ENCODE results near the gene PGBD2. TPM values are rescaled to one million over a fixed set of nuclear protein-coding genes. Genes with fewer than 3 reads are reported as not detected.

The PGBD2 gene
- total and polyA plus RNA-seq, 9 of the 15 experiments (the other 6 are each of a cell fraction or from before 2014, with no cell fraction given) = 11.9 to 21.8 (median 14.7) TPM

DNA sequence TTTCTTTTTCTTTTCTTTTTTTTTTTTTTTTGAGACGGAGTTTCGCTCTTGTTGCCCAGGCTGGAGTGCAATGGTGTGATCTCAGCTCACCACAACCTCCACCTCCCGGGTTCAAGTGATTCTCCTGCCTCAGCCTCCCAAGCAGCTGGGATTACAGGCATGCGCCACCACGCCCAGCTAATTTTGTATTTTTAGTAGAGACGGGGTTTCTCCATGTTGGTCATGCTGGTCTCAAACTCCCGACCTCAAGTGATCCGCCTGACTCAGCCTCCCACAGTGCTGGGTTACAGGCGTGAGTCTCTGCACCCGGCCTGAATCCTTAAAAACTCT lies 16.2 kb upstream of the PGBD2 start (continued):
- peak; percentile 24; the same call in 1 of the 2 replicates for TF ChIP-seq MGA (IDR thresholded peaks at IDR 0.05)
- 0 out of 2 replicates have a peak, but pooled peaks have one; percentile 18 for TF ChIP-seq ZNF197 (CRISPR knock-in tag; IDR thresholded peaks at IDR 0.05; ENCODE audit: low read depth)
- TF ChIP-seq ZNF316 (IDR thresholded peaks at IDR 0.05) = 0 out of 2 replicates have a peak, but pooled peaks have one; percentile 1
- TF ChIP-seq ZNF449 (CRISPR knock-in tag; IDR thresholded peaks at IDR 0.05) = peak; percentile 51; the same call in 1 of the 2 replicates
- 0 out of 2 replicates have a peak, but pooled peaks have one; percentile 18 for TF ChIP-seq CHAMP1 (IDR thresholded peaks at IDR 0.05)
- TF ChIP-seq RBFOX2 (IDR thresholded peaks at IDR 0.05; ENCODE audit: low read depth, low read length) = 0 out of 2 replicates have a peak, but pooled peaks have one; percentile 13
